GM12873 (cell line): ENCODE results near the gene ABCC4.

Experiments
- TF ChIP-seq, protein P1 (sequence below): IDR thresholded peaks from 2 replicates; pipeline ENCODE4 v1.5.1; 2012; ENCODE audit warnings: low read depth, mild to moderate bottlenecking, moderate library complexity, low read length, control low read depth; ENCODE audit not compliant: insufficient read depth; ENCODE audit errors: missing control alignments

Gene ABCC4

DNA sequence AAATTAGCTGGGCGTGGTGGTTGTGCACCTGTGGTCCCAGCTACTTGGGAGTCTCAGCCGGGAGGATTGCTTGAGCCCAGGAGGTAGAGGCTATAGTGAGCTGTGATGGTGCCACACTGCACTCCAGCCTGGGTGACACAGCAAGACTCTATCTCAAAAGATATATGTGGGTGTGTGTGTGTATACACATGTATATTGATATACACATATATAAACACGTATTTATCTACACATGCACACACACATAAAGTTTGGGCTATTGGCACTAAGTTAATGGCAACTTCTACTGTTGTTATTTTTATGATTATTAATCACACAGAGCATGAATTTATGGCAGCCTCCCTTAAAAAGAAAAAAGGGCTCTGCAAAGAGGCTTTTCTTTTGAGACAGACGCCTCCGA lies 27.1 kb upstream of the ABCC4 start:
- TF ChIP-seq, protein P1, sequence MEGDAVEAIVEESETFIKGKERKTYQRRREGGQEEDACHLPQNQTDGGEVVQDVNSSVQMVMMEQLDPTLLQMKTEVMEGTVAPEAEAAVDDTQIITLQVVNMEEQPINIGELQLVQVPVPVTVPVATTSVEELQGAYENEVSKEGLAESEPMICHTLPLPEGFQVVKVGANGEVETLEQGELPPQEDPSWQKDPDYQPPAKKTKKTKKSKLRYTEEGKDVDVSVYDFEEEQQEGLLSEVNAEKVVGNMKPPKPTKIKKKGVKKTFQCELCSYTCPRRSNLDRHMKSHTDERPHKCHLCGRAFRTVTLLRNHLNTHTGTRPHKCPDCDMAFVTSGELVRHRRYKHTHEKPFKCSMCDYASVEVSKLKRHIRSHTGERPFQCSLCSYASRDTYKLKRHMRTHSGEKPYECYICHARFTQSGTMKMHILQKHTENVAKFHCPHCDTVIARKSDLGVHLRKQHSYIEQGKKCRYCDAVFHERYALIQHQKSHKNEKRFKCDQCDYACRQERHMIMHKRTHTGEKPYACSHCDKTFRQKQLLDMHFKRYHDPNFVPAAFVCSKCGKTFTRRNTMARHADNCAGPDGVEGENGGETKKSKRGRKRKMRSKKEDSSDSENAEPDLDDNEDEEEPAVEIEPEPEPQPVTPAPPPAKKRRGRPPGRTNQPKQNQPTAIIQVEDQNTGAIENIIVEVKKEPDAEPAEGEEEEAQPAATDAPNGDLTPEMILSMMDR, result no peak

DNA sequence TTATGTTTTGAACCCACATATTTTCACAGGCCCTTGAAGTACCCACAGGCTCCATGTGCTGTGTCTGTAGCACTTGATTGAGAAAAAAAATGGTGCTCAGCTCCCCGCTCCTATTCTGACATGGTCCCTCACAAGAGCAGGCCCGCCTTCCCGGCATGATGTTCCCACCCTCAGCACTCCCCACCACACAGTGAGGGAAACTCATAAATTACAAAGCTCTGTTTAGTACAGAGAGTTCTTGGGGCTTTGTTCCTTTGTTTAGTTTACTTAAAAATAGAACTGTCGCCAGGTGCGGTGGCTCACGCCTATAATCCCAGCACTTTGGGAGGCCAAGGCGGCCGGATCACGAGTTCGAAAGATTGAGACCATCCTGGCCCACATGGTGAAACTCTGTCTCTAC lies 25.9 kb upstream of the ABCC4 start:
- TF ChIP-seq, protein P1, result no peak

DNA sequence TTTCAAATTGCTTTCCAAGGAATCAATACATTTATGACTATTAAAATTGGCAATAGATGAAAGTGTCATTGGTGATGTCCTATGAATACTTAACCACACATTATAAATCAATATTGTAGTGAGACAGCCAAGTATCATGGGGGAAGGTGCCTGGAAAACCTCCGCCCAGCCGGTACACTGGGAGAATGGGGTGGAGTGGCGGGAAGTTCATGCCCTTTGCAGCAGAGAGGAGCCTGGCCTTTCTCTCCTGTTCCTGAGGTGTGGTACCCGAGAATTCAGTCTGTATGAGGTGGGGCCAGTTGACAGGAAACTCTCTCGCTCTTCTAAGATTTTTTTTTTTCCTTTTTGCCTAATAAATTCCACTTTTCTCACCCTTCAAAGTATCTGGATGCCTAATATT lies 25.4 kb upstream of the ABCC4 start:
- TF ChIP-seq, protein P1, result no peak

DNA sequence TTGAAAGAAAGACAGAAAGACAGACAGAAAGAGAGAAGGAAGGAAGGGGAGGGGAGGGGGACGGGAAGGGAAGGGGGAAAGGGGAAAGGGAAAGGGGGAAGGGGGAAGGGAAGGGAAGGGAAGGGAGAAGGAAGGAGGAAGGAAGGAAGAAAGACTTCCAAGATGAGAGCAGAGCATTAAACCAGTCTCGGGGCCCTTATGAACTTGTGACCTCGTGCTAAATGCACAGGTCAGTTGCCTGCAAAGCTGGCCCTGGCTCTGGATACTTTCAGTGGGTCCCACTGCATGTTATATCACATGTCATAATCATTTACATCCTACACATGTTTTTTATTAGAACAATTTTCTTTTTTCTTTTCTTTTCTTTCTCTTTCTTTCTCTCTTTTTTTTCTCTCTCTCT lies 24.2 kb upstream of the ABCC4 start:
- TF ChIP-seq, protein P1, result no peak

DNA sequence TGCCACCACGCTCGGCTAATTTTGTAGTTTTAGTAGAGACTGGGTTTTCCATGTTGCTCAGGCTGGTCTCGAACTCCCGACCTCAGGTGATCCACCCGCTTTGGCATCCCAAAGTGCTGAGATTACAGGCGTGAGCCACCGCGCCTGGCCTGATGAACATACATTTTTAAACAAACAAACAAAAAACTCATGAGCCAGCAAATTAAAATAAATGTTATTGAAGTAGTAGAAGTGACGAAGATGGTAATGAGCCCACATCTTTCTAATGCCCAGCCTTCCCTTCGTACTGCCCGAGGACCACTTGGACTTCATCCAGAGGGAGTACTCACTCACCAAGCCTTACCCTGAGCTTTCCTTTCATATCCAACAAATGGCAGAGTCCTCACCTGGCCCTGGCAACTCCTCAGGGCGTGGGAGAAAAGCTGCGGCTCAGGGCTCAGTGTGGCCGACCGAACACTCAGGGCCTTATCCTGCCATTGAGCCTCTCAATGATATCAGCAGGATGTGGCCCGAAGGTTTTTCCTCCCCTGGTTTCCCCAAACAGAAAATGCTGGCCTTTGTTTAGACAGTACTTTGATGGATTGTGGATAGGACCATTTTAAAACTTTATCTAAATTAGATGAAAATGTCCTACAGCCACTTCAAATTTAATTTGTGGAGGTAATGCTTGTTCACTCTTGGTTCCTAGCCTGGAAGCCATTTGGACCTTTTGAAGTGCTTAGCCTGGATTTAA lies 22.8 kb upstream of the ABCC4 start:
- TF ChIP-seq, protein P1, result no peak

DNA sequence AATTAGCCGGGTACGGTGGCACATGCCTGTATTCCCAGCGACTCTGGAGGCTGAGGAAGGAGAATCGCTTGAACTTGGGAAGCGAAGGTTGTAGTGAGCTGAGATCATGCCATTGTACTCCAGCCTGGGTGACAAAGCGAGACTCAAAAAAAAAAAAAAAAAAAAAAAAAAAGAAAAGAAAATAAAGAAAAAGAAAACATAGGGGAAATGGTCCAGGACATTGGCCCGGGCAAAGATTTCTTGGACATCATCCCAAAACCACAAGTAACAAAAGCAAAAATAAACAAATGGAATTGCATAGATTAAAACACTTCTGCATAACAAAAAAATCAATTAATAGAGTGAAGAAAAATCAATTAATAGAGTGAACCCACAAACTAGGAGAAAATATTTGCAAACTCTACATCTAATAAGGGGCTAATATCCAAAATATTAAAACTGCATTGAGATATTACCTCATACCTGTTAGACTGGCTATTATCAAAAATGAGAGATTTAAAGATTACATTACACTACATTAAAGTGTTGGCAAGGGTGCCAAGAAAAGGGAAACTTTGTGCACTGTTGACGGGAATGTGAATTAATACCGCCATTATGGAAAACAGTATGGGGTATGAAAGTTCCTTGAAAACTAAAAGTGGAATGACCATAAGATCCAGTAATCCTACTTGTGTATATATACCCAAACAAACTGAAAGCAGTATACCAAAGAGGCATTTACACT lies 18.5 kb upstream of the ABCC4 start:
- TF ChIP-seq, protein P1, result no peak
